Smooth muscle cell (in vitro differentiated cells): ENCODE results near the gene MAST4. TPM values are rescaled to one million over a fixed set of nuclear protein-coding genes. Genes with fewer than 3 reads are reported as not detected.
A peak's percentile ranks its signal among the peaks of the same experiment; 100 is the strongest.

ENCODE experiments used
- DNase-seq: peaks from one replicate; lab custom pipeline; 2025; ENCODE audit not compliant: unreplicated experiment; lab: John Stamatoyannopoulos, UW
- H2AFZ ChIP-seq: fragments of 200-600 bp; sonication (generic); 2 replicates; pipeline ENCODE4 v1.6.0; 2016; ENCODE audit warnings: antibody characterized with exemption, low read depth, mild to moderate bottlenecking
- H3F3A ChIP-seq: fragments of 200-600 bp; sonication (generic); 2 replicates; pipeline ENCODE4 v1.6.0; 2017; ENCODE audit warnings: antibody characterized with exemption, low read depth
- H3K27ac ChIP-seq: fragments of 200-600 bp; sonication (generic); 2 replicates; pipeline ENCODE4 v1.5.1; 2016; ENCODE audit warnings: low read depth, mild to moderate bottlenecking
- H3K27me3 ChIP-seq: fragments of 200-600 bp; sonication (generic); 2 replicates; pipeline ENCODE4 v1.6.1; 2016; ENCODE audit warnings: low read depth, mild to moderate bottlenecking
- H3K36me3 ChIP-seq: fragments of 200-600 bp; sonication (generic); 2 replicates; pipeline ENCODE4 v1.5.1; 2016; ENCODE audit warnings: low read depth
- H3K4me1 ChIP-seq: fragments of 200-600 bp; sonication (generic); 2 replicates; pipeline ENCODE4 v1.5.1; 2016; ENCODE audit warnings: low read depth
- H3K4me2 ChIP-seq: fragments of 200-600 bp; sonication (generic); 2 replicates; pipeline ENCODE4 v1.6.0; 2016; ENCODE audit warnings: mild to moderate bottlenecking
- H3K4me3 ChIP-seq: fragments of 200-600 bp; sonication (generic); 2 replicates; pipeline ENCODE4 v1.5.1; 2016; ENCODE audit warnings: mild to moderate bottlenecking
- H3K79me2 ChIP-seq: fragments of 200-600 bp; sonication (generic); 2 replicates; pipeline ENCODE4 v1.6.0; 2016; ENCODE audit warnings: low read depth, mild to moderate bottlenecking
- H3K9ac ChIP-seq: fragments of 200-600 bp; sonication (generic); 2 replicates; pipeline ENCODE4 v1.6.0; 2016; ENCODE audit warnings: low read depth
- H3K9me3 ChIP-seq: fragments of 200-600 bp; sonication (generic); replicated peaks from 2 replicates; pipeline ENCODE4 v1.5.1; 2016; ENCODE audit warnings: low read depth
- H4K20me1 ChIP-seq: fragments of 200-600 bp; sonication (generic); 2 replicates; pipeline ENCODE4 v1.6.0; 2016; ENCODE audit warnings: low read depth
- CTCF ChIP-seq: fragments of 200-600 bp; sonication (generic); IDR thresholded peaks from 2 replicates; pipeline ENCODE4 v1.5.1; 2017; ENCODE audit warnings: borderline replicate concordance, mild to moderate bottlenecking, antibody characterized with exemption; ENCODE audit not compliant: insufficient read depth, poor library complexity, severe bottlenecking
- WGBS: methylation state at CpG from one replicate; pipeline ENCODE4 v1.1.7; 2016; ENCODE audit warnings: low lambda C conversion rate; 5-methylcytosine and 5-hydroxymethylcytosine counted together
- polyA plus RNA-seq: library from polyadenylated mRNA; unstranded; fragments of >200 nt; fragmentation: Nextera tagmentation; extraction: Ambion mirVana; gene quantifications from 2 replicates; pipeline ENCODE4 v1.2.1, GENCODE V29; 2016
- total RNA-seq: library from RNA; depleted of rRNA; stranded (reverse); fragments of >200 nt; gene quantifications from 2 replicates; pipeline ENCODE4 v1.2.3, GENCODE V29; 2014

MAST4 gene
- total and polyA plus RNA-seq, 2 experiments from 2014 or later = 6.3 to 24.0 TPM

DNA sequence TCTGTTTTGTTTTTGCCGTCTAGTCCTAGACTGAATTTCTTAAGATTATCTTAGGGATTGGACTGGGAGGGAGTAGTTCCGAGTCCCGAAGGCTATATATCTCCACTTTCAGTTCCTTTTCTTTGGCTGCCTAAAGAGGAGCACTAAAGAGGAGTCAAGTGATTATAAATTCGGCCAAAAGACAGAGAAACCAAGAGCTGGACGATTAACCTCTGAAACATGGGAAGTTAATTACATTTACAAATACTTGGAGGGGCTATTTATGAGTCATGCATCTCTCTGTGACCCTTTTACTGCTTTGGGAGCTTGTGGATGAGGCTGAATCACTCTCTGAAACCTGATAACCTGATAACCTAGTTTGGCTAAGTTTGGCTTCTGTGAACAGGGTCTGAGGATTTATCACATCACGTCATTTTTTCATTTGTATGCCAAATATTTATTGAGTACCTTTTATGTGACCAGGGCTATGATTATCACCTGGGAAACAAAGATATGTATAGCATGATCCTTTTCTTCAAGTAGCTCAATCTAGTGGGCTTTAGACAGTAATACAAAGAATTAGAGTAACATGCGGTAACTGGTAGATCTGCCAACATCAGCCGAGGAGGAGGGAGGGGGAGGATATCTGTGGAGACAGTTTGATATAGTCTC is 419.5 kb downstream of the MAST4 start:
- Histone ChIP-seq H3K4me3 (peak overlapping the region; percentile 29), H2AFZ (no peak overlapping the region), H3K9ac (peak overlapping the region; percentile 27), H3F3A (peaks cover 5% of the 10 kb centered on the region), H3K36me3 (no peaks in the 10 kb centered on the region), H3K4me1 (peaks cover 25% of the 10 kb centered on the region), H4K20me1 (no peaks in the 10 kb centered on the region), H3K9me3 (no peaks in the 10 kb centered on the region), H3K79me2 (peaks cover 9% of the 10 kb centered on the region), H3K27me3 (no peaks in the 10 kb centered on the region), H3K27ac (peak overlapping the region; percentile 62), H3K4me2 (peak overlapping the region; percentile 80)
- no peak for DNase-seq
- no peak for TF ChIP-seq CTCF
- WGBS = 20% methylated on average over 8 of the region's 8 CpGs

GRCh38 chr5:67019065-67019845 is 423.1 kb downstream of the MAST4 start:
- Histone ChIP-seq H3K36me3 (no peaks in the 10 kb centered on the region), H3F3A (peaks cover 5% of the 10 kb centered on the region), H3K9ac (no peak overlapping the region), H3K9me3 (no peaks in the 10 kb centered on the region), H3K4me1 (peaks cover 12% of the 10 kb centered on the region), H4K20me1 (no peaks in the 10 kb centered on the region), H3K27me3 (no peaks in the 10 kb centered on the region), H3K4me2 (peak overlapping the region; percentile 1), H3K4me3 (no peak overlapping the region), H2AFZ (no peak overlapping the region), H3K79me2 (peaks cover 11% of the 10 kb centered on the region), H3K27ac (no peak overlapping the region)
- TF ChIP-seq CTCF = no peak
- 94% methylated on average over 7 of the region's 7 CpGs for WGBS
- no peak for DNase-seq

GRCh38 chr5:67020096-67020615 is 424.0 kb downstream of the MAST4 start:
- Histone ChIP-seq H3K27ac (no peak overlapping the region), H3K4me3 (no peak overlapping the region), H2AFZ (no peak overlapping the region), H3K36me3 (no peaks in the 10 kb centered on the region), H3F3A (peaks cover 5% of the 10 kb centered on the region), H4K20me1 (no peaks in the 10 kb centered on the region), H3K9me3 (no peaks in the 10 kb centered on the region), H3K27me3 (no peaks in the 10 kb centered on the region), H3K79me2 (peaks cover 11% of the 10 kb centered on the region), H3K4me2 (no peak overlapping the region), H3K4me1 (peaks cover 10% of the 10 kb centered on the region), H3K9ac (no peak overlapping the region)
- no peak for TF ChIP-seq CTCF
- WGBS = 96% methylated on average over 3 of the region's 3 CpGs
- no peak for DNase-seq
